Measurements from ENCODE around the gene DHRS2. TPM values are rescaled to one million over a fixed set of nuclear protein-coding genes. Genes with fewer than 3 reads are reported as not detected.

The DHRS2 gene
- total and polyA plus RNA-seq, 2 of the 13 experiments (the other 11 are each of a cell fraction or from before 2014, with no cell fraction given): 1,621 to 3,021 TPM

- TF ChIP-seq PHF21A (CRISPR knock-in tag; IDR thresholded peaks at IDR 0.05) (no peak), NFRKB (IDR thresholded peaks at IDR 0.05) (no peak), PRPF4 (IDR thresholded peaks at IDR 0.05; ENCODE audit: low read depth, low read length, poor library complexity, severe bottlenecking) (no peak), NR2F1 (CRISPR knock-in tag; IDR thresholded peaks at IDR 0.05) (no peak), GFI1 (CRISPR knock-in tag; IDR thresholded peaks at IDR 0.05; ENCODE audit: borderline replicate concordance) (no peak), MAF1 (CRISPR knock-in tag; IDR thresholded peaks at IDR 0.05; ENCODE audit: borderline replicate concordance) (no peak), NFIC (IDR thresholded peaks at IDR 0.05; ENCODE audit: low read length) (no peak), HHEX (CRISPR knock-in tag; IDR thresholded peaks at IDR 0.05) (no peak), HNF1A (IDR thresholded peaks at IDR 0.05; ENCODE audit: low read depth) (no peak), HNF1A (CRISPR knock-in tag; IDR thresholded peaks at IDR 0.05; ENCODE audit: borderline replicate concordance) (no peak), TRIM24 (CRISPR knock-in tag; IDR thresholded peaks at IDR 0.05) (peak; percentile 74; the same call in 1 of the 2 replicates), ZNF510 (CRISPR knock-in tag; IDR thresholded peaks at IDR 0.05; ENCODE audit: low read depth) (no peak), ZNF12 (CRISPR knock-in tag; IDR thresholded peaks at IDR 0.05) (peak; percentile 87), ARNT (IDR thresholded peaks at IDR 0.05) (no peak), ZNF878 (CRISPR knock-in tag; IDR thresholded peaks at IDR 0.05) (peak; percentile 36; the same call in 1 of the 2 replicates), ZBTB38 (CRISPR knock-in tag; IDR thresholded peaks at IDR 0.05) (no peak), ZNF83 (CRISPR knock-in tag; IDR thresholded peaks at IDR 0.05; ENCODE audit: borderline replicate concordance) (no peak), ZNF749 (CRISPR knock-in tag; IDR thresholded peaks at IDR 0.05; ENCODE audit: borderline replicate concordance) (no peak), ONECUT2 (CRISPR knock-in tag; IDR thresholded peaks at IDR 0.05) (no peak), ZNF430 (CRISPR knock-in tag; IDR thresholded peaks at IDR 0.05) (0 out of 2 replicates have a peak, but pooled peaks have one; percentile 31), KDM1A (CRISPR knock-in tag; IDR thresholded peaks at IDR 0.05) (no peak)
- TF ChIP-seq, protein P1, sequence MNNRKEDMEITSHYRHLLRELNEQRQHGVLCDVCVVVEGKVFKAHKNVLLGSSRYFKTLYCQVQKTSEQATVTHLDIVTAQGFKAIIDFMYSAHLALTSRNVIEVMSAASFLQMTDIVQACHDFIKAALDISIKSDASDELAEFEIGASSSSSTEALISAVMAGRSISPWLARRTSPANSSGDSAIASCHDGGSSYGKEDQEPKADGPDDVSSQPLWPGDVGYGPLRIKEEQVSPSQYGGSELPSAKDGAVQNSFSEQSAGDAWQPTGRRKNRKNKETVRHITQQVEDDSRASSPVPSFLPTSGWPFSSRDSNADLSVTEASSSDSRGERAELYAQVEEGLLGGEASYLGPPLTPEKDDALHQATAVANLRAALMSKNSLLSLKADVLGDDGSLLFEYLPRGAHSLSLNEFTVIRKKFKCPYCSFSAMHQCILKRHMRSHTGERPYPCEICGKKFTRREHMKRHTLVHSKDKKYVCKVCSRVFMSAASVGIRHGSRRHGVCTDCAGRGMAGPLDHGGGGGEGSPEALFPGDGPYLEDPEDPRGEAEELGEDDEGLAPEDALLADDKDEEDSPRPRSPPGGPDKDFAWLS (CRISPR knock-in tag; IDR thresholded peaks at IDR 0.05; ENCODE audit: borderline replicate concordance): no peak
- TF ChIP-seq, protein P2, sequence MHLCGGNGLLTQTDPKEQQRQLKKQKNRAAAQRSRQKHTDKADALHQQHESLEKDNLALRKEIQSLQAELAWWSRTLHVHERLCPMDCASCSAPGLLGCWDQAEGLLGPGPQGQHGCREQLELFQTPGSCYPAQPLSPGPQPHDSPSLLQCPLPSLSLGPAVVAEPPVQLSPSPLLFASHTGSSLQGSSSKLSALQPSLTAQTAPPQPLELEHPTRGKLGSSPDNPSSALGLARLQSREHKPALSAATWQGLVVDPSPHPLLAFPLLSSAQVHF (CRISPR knock-in tag; IDR thresholded peaks at IDR 0.05): no peak
Measured at GRCh38 chr14:23618415-23618988, 17.7 kb upstream of the DHRS2 start (continued).

Measured in HepG2 (cell line).